Suprapubic skin (tissue), 4 donors: ENCODE data around the gene GNAT2. TPM values are rescaled to one million over a fixed set of nuclear protein-coding genes. Genes with fewer than 3 reads are reported as not detected.

Source experiments
- DNase-seq, 2 donors: peaks; one replicate each; pipeline ENCODE4 v3.0.0-alpha.2; 2019; ENCODE audit warnings: low spot score in 2 of 2
- H3K27ac ChIP-seq: fragments of 200-600 bp; sonication (generic); one replicate; pipeline ENCODE4 v1.5.1; 2019
- H3K27me3 ChIP-seq: fragments of 200-600 bp; sonication (generic); one replicate; pipeline ENCODE4 v1.5.1; 2019
- H3K36me3 ChIP-seq: fragments of 200-600 bp; sonication (generic); one replicate; pipeline ENCODE4 v1.5.1; 2019
- H3K4me1 ChIP-seq: fragments of 200-600 bp; sonication (generic); one replicate; pipeline ENCODE4 v1.5.1; 2019
- H3K4me3 ChIP-seq: fragments of 200-600 bp; sonication (generic); one replicate; pipeline ENCODE4 v1.5.1; 2019; ENCODE audit warnings: mild to moderate bottlenecking
- H3K9me3 ChIP-seq: fragments of 200-600 bp; sonication (generic); one replicate; pipeline ENCODE4 v1.5.1; 2019
- CTCF ChIP-seq, 2 donors: fragments of 200-600 bp in 1 of 2; fragments of 450-650 bp in 1 of 2; sonication (generic) in 1 of 2; IDR thresholded peaks; one replicate each; pipeline ENCODE4 v1.5.1; 2016 to 2019; ENCODE audit warnings: antibody characterized with exemption in 2 of 2, mild to moderate bottlenecking in 1 of 2, moderate library complexity in 1 of 2
- EP300 ChIP-seq: sonication (generic); formaldehyde crosslinking; IDR thresholded peaks from one replicate; pipeline ENCODE4 v1.6.1; 2017; ENCODE audit warnings: antibody characterized with exemption
- POLR2A ChIP-seq, 2 donors: fragments of 450-650 bp; IDR thresholded peaks; one replicate each; pipeline ENCODE4 v1.6.1; 2017; ENCODE audit warnings: antibody characterized with exemption in 2 of 2, mild to moderate bottlenecking in 2 of 2, moderate library complexity in 2 of 2
- POLR2AphosphoS5 ChIP-seq, 3 donors: sonication (generic); formaldehyde crosslinking; IDR thresholded peaks; one replicate each; pipeline ENCODE4 v1.6.1; 2017; ENCODE audit warnings: antibody characterized with exemption in 3 of 3
- WGBS: methylation state at CpG from one replicate; pipeline ENCODE4 v1.1.5; 2018; 5-methylcytosine and 5-hydroxymethylcytosine counted together
- total RNA-seq, 4 donors: library from RNA; depleted of rRNA; stranded (reverse); fragments of >200 nt; gene quantifications; one replicate each; pipeline ENCODE4 v1.1.0, GENCODE V29; 2016

Gene GNAT2
- total RNA-seq, 4 donors from 2014 or later = not detected

- H3K27ac ChIP-seq = no peak overlapping the region
- H3K4me3 ChIP-seq = no peak overlapping the region
- no peaks in the 10 kb centered on the region for H3K36me3 ChIP-seq
- TF ChIP-seq EP300 = no peak
- TF ChIP-seq CTCF (IDR thresholded peaks at IDR 0.05) = no peak
- no peak for TF ChIP-seq POLR2AphosphoS5 (IDR thresholded peaks at IDR 0.05)
- TF ChIP-seq POLR2A (IDR thresholded peaks at IDR 0.05) = no peak
- H3K9me3 ChIP-seq = no peaks in the 10 kb centered on the region
- no peak for DNase-seq
- no peaks in the 10 kb centered on the region for H3K27me3 ChIP-seq
- H3K4me1 ChIP-seq = peaks cover 58% of the 10 kb centered on the region
Observed at GRCh38 chr1:109559995-109560394, 59.4 kb downstream of the GNAT2 start.

- 95% methylated on average over 5 of the region's 5 CpGs for WGBS
- peaks cover 47% of the 10 kb centered on the region for H3K4me1 ChIP-seq
- H3K9me3 ChIP-seq = no peaks in the 10 kb centered on the region
- H3K27me3 ChIP-seq = no peaks in the 10 kb centered on the region
- TF ChIP-seq POLR2A (IDR thresholded peaks at IDR 0.05) (no peak), CTCF (IDR thresholded peaks at IDR 0.05) (no peak), EP300 (no peak), POLR2AphosphoS5 (IDR thresholded peaks at IDR 0.05) (no peak)
- DNase-seq = no peak
- no peak overlapping the region for H3K4me3 ChIP-seq
- no peak overlapping the region for H3K27ac ChIP-seq
- H3K36me3 ChIP-seq = no peaks in the 10 kb centered on the region
Observed at GRCh38 chr1:109557520-109557919, 61.9 kb downstream of the GNAT2 start.

GRCh38 chr1:109556563-109556962 lies 62.9 kb downstream of the GNAT2 start:
- Histone ChIP-seq H3K27me3 (no peaks in the 10 kb centered on the region), H3K27ac (no peak overlapping the region), H3K9me3 (no peaks in the 10 kb centered on the region), H3K4me1 (peaks cover 42% of the 10 kb centered on the region), H3K36me3 (no peaks in the 10 kb centered on the region), H3K4me3 (no peak overlapping the region)
- no peak for DNase-seq
- no peak for TF ChIP-seq CTCF (IDR thresholded peaks at IDR 0.05)
- no peak for TF ChIP-seq POLR2A (IDR thresholded peaks at IDR 0.05)
- no peak for TF ChIP-seq POLR2AphosphoS5 (IDR thresholded peaks at IDR 0.05)
- no peak for TF ChIP-seq EP300
- WGBS = 88% methylated on average over 2 of the region's 2 CpGs

Other genes with a start within 250 kb of the GNAT2 start
- gene SORT1, start 221.7 kb downstream of the GNAT2 start, total RNA-seq = 10 to 100 TPM; 27.8 to 52.7 (median 34.5) TPM
- gene PSMA5, start 193.2 kb downstream of the GNAT2 start, total RNA-seq = 10 to 100 TPM; 26.2 to 36.2 (median 31.5) TPM
- gene SYPL2, start 153.1 kb downstream of the GNAT2 start, total RNA-seq = 1 to 10 TPM in 1 of 4 donors, under 1 TPM in 2, not detected in 1; 0.23 to 2.1 (median 0.34) TPM
- 1 to 10 TPM; 5.1 to 8.4 (median 7.2) TPM for gene ATXN7L2, start 135.7 kb downstream of the GNAT2 start, total RNA-seq
- gene CYB561D1, start 125.5 kb downstream of the GNAT2 start, total RNA-seq = 10 to 100 TPM; 12.3 to 27.4 (median 24.7) TPM
- 1 to 10 TPM; 2.1 to 8.5 (median 4.7) TPM for gene AMIGO1, start 109.9 kb downstream of the GNAT2 start, total RNA-seq
- gene GPR61, start 79.7 kb downstream of the GNAT2 start, total RNA-seq = 1 to 10 TPM in 1 of 4 donors, under 1 TPM in 1, not detected in 2; 0.19 to 1.4 TPM
- 10 to 100 TPM in 2 of 4 donors, 1 to 10 TPM in 2; 6.7 to 11.1 (median 9.5) TPM for gene GNAI3, start 71.0 kb downstream of the GNAT2 start, total RNA-seq
- 10 to 100 TPM; 48.4 to 69.1 (median 58.1) TPM for gene AMPD2, start 221 bp upstream of the GNAT2 start, total RNA-seq
- 10 to 100 TPM; 18.7 to 41.1 (median 32.3) TPM for gene GSTM4, start 36.5 kb upstream of the GNAT2 start, total RNA-seq
- gene GSTM2, start 48.4 kb upstream of the GNAT2 start, total RNA-seq = 100 to 1,000 TPM; 103 to 366 (median 186) TPM
- 10 to 100 TPM in 1 of 4 donors, not detected in 3; 48.2 TPM for gene GSTM1, start 68.2 kb upstream of the GNAT2 start, total RNA-seq
- 1 to 10 TPM in 2 of 4 donors, under 1 TPM in 1, not detected in 1; 0.38 to 2.6 (median 1.4) TPM for gene GSTM5, start 92.6 kb upstream of the GNAT2 start, total RNA-seq
- 100 to 1,000 TPM in 2 of 4 donors, 10 to 100 TPM in 2; 65.9 to 288 (median 114) TPM for gene GSTM3, start 121.4 kb upstream of the GNAT2 start, total RNA-seq
- not detected for gene EPS8L3, start 144.3 kb upstream of the GNAT2 start, total RNA-seq